Hepatocyte (in vitro differentiated cells): ENCODE results near the gene IPO8. TPM values are rescaled to one million over a fixed set of nuclear protein-coding genes. Genes with fewer than 3 reads are reported as not detected.
A peak's percentile ranks its signal among the peaks of the same experiment; 100 is the strongest.

Experiments
- DNase-seq: peaks from one replicate; pipeline ENCODE4 v3.0.0-alpha.2; 2016; ENCODE audit warnings: low spot score
- H2AFZ ChIP-seq: fragments of 200-600 bp; sonication (generic); 2 replicates; pipeline ENCODE4 v1.6.0; 2016; ENCODE audit warnings: antibody characterized with exemption, mild to moderate bottlenecking
- H3K27ac ChIP-seq: fragments of 200-600 bp; sonication (generic); 2 replicates; pipeline ENCODE4 v1.5.1; 2016; ENCODE audit warnings: mild to moderate bottlenecking
- H3K27me3 ChIP-seq: fragments of 200-600 bp; sonication (generic); 2 replicates; pipeline ENCODE4 v1.6.1; 2016
- H3K36me3 ChIP-seq: fragments of 200-600 bp; sonication (generic); replicated peaks from 2 replicates; pipeline ENCODE4 v1.5.1; 2016; ENCODE audit warnings: low read depth; ENCODE audit not compliant: insufficient read depth
- H3K4me1 ChIP-seq: fragments of 200-600 bp; sonication (generic); 2 replicates; pipeline ENCODE4 v1.5.1; 2016; ENCODE audit warnings: mild to moderate bottlenecking, moderate library complexity; ENCODE audit not compliant: insufficient read depth
- H3K4me2 ChIP-seq: fragments of 200-600 bp; sonication (generic); 2 replicates; pipeline ENCODE4 v1.6.0; 2016
- H3K4me3 ChIP-seq: fragments of 200-600 bp; sonication (generic); 2 replicates; pipeline ENCODE4 v1.5.1; 2016; ENCODE audit warnings: mild to moderate bottlenecking
- H3K79me2 ChIP-seq: fragments of 200-600 bp; sonication (generic); 2 replicates; pipeline ENCODE4 v1.6.0; 2017; ENCODE audit warnings: mild to moderate bottlenecking
- H3K9me2 ChIP-seq: fragments of 200-600 bp; sonication (generic); replicated peaks from 2 replicates; pipeline ENCODE4 v1.6.0; 2017; ENCODE audit warnings: mild to moderate bottlenecking; ENCODE audit not compliant: insufficient read depth
- H3K9me3 ChIP-seq: fragments of 200-600 bp; sonication (generic); 2 replicates; pipeline ENCODE4 v1.5.1; 2016; ENCODE audit warnings: low read depth, mild to moderate bottlenecking
- H4K20me1 ChIP-seq: fragments of 200-600 bp; sonication (generic); 2 replicates; pipeline ENCODE4 v1.6.0; 2016; ENCODE audit warnings: mild to moderate bottlenecking; ENCODE audit not compliant: insufficient read depth, poor library complexity, severe bottlenecking
- CTCF ChIP-seq: fragments of 200-600 bp; sonication (generic); IDR thresholded peaks from 2 replicates; pipeline ENCODE4 v1.5.1; 2016; ENCODE audit warnings: antibody characterized with exemption, mild to moderate bottlenecking; ENCODE audit not compliant: poor library complexity
- EZH2 ChIP-seq: fragments of 200-600 bp; sonication (generic); IDR thresholded peaks from 2 replicates; pipeline ENCODE4 v1.6.1; 2016; ENCODE audit warnings: antibody characterized with exemption, mild to moderate bottlenecking, borderline replicate concordance
- EZH2phosphoT487 ChIP-seq: fragments of 200-600 bp; sonication (generic); IDR thresholded peaks from one replicate; pipeline ENCODE4 v1.6.1; 2018; ENCODE audit warnings: antibody characterized with exemption, mild to moderate bottlenecking, low read depth, moderate library complexity; ENCODE audit not compliant: unreplicated experiment, severe bottlenecking
- WGBS: methylation state at CpG from one replicate; pipeline ENCODE4 v1.1.6; 2016; ENCODE audit warnings: low lambda C conversion rate; ENCODE audit errors: missing lambda C conversion rate; 5-methylcytosine and 5-hydroxymethylcytosine counted together
- polyA plus RNA-seq: library from polyadenylated mRNA; unstranded; fragments of >200 nt; fragmentation: Nextera tagmentation; extraction: Ambion mirVana; gene quantifications from 2 replicates; pipeline ENCODE4 v1.2.1, GENCODE V29; 2016
- total RNA-seq: library from RNA; depleted of rRNA; stranded (reverse); fragments of >200 nt; gene quantifications from 2 replicates; pipeline ENCODE4 v1.2.3, GENCODE V29; 2014

The IPO8 gene
- total and polyA plus RNA-seq, 2 experiments from 2014 or later, result 7.3 to 26.3 TPM

- H3K36me3 ChIP-seq, result no peaks in the 10 kb centered on the region
- no peaks in the 10 kb centered on the region for H3K4me1 ChIP-seq
- no peaks in the 10 kb centered on the region for H4K20me1 ChIP-seq
- no peak overlapping the region for H2AFZ ChIP-seq
- H3K4me3 ChIP-seq, result no peak overlapping the region
- TF ChIP-seq CTCF, result no peak
- no peak for TF ChIP-seq EZH2phosphoT487
- no peak for TF ChIP-seq EZH2
- no peaks in the 10 kb centered on the region for H3K79me2 ChIP-seq
- no peak overlapping the region for H3K27ac ChIP-seq
- H3K9me3 ChIP-seq, result no peaks in the 10 kb centered on the region
- H3K27me3 ChIP-seq, result no peaks in the 10 kb centered on the region
- H3K4me2 ChIP-seq, result no peak overlapping the region
- H3K9me2 ChIP-seq, result no peaks in the 10 kb centered on the region
- whole genome bisulfite sequencing, result 95% methylated on average over 4 of the region's 4 CpGs
- DNase-seq, result no peak
Measured at GRCh38 chr12:30729547-30729946, 33.9 kb upstream of the IPO8 start.

GRCh38 chr12:30726647-30727046 is 31.0 kb upstream of the IPO8 start:
- Histone ChIP-seq H3K27ac (no peak overlapping the region), H4K20me1 (no peaks in the 10 kb centered on the region), H3K9me2 (no peaks in the 10 kb centered on the region), H3K27me3 (no peaks in the 10 kb centered on the region), H2AFZ (no peak overlapping the region), H3K79me2 (no peaks in the 10 kb centered on the region), H3K4me1 (no peaks in the 10 kb centered on the region), H3K36me3 (no peaks in the 10 kb centered on the region), H3K4me2 (no peak overlapping the region), H3K4me3 (no peak overlapping the region), H3K9me3 (no peaks in the 10 kb centered on the region)
- no peak for TF ChIP-seq CTCF
- TF ChIP-seq EZH2phosphoT487, result no peak
- TF ChIP-seq EZH2, result no peak
- 94% methylated on average over 1 of the region's 1 CpG for WGBS
- DNase-seq, result no peak

- no peak overlapping the region for H3K4me3 ChIP-seq
- TF ChIP-seq EZH2, result no peak
- no peak for TF ChIP-seq CTCF
- no peak for TF ChIP-seq EZH2phosphoT487
- H3K27ac ChIP-seq, result no peak overlapping the region
- no peaks in the 10 kb centered on the region for H4K20me1 ChIP-seq
- no peaks in the 10 kb centered on the region for H3K4me1 ChIP-seq
- WGBS, result 81% methylated on average over 1 of the region's 1 CpG
- no peaks in the 10 kb centered on the region for H3K9me3 ChIP-seq
- DNase-seq, result peak; percentile 7
- no peak overlapping the region for H2AFZ ChIP-seq
- H3K36me3 ChIP-seq, result no peaks in the 10 kb centered on the region
- H3K79me2 ChIP-seq, result no peaks in the 10 kb centered on the region
- H3K9me2 ChIP-seq, result no peaks in the 10 kb centered on the region
- no peak overlapping the region for H3K4me2 ChIP-seq
- H3K27me3 ChIP-seq, result no peaks in the 10 kb centered on the region
Measured at GRCh38 chr12:30725739-30726138, 30.1 kb upstream of the IPO8 start.

- WGBS, result 40% methylated on average over 1 of the region's 1 CpG
- Histone ChIP-seq H3K9me2 (no peaks in the 10 kb centered on the region), H3K27ac (peak overlapping the region; percentile 29), H3K4me3 (no peak overlapping the region), H3K27me3 (no peaks in the 10 kb centered on the region), H3K79me2 (no peaks in the 10 kb centered on the region), H3K9me3 (no peaks in the 10 kb centered on the region), H3K4me2 (no peak overlapping the region), H2AFZ (no peak overlapping the region), H4K20me1 (no peaks in the 10 kb centered on the region), H3K4me1 (no peaks in the 10 kb centered on the region), H3K36me3 (no peaks in the 10 kb centered on the region)
- no peak for TF ChIP-seq EZH2phosphoT487
- TF ChIP-seq CTCF, result no peak
- no peak for TF ChIP-seq EZH2
- DNase-seq, result peak; percentile 5
Measured at GRCh38 chr12:30719060-30719459, 23.4 kb upstream of the IPO8 start.
